Hematopoietic multipotent progenitor cell treated with erythropoietin and hydrocortisone succinate and interleukin-3 and kit ligand, for 17 days (in vitro differentiated cells): ENCODE measurements around the gene MYMK.

Experiments used
- DNase-seq: peaks from one replicate; pipeline ENCODE4 v3.0.0-alpha.2; 2015; ENCODE audit warnings: low spot score

Gene MYMK

DNA sequence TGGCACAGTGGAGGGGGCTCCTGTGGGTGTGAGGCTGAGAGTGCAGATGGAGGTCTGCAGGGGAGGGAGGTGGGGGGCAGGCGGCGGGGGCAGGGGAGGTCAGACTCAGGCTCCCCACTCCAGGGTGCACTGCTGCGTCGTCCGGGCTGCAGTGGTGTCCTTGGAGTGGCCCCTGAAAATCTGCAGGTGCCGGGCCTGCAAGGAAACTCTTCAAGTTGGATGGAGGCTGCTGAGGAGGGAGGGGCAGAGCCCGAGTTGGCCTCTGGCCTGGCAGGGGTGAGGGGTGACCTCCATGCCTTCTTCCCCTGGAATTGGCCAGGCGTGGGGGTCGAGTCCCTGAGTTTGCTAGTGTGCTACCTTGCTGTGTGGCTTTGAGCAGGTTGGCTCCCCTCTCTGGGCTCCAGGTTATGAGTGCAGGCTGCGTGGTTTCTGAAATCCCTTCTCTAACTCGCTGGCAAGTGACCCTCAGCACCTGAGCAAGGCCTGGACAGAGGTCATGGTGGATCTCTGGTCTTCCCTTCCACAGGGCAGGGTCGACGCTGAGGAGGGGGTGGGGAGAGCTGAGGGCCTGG lies 10.6 kb upstream of the MYMK start:
- DNase-seq = no peak

DNA sequence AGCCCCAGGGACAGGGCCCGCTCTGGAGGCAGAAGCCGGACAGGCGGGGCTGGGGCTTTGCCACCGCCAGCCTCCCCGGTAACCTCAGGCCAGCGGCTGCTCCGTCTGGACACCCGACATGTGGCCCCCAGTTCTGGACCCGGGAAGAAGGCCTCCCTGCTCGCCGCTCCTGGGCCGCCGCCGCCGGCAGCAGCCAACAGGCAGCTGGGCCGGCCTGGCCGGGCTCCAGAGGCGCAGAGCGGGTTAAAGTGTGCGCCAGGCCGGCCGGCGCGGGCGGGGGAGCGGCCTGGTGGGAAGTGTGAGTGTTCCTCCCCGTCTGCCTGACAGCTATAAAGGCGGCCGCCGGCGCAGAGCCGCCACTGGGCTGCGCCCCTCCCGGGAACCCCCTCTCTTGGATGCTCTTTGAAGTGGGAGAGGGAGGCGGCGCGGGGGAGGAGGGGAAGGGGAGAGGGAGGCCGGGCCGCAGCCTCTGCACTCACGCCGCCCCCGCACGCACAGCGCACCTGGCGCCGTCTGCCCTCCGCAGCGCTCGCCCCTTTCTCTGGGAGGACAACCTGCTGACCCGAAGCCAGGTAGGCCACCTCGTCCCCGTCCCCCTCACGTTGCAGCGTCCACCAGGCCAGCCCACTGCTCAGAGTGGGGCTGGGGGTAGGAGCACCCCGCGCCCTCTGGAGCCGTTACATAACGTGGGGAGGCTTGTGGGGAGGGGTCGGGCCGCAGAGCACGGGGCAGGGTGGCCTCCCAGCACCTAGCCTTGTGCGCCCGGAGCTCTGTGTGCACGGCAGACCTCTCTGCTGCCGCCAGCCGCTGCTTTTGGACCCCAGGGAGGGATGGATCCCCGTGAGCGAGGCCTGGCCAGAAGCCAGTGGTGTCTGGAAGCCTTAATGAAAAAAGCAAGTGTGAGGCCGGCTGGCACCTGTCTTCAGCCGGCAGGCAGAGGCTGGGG lies 9.9 kb upstream of the MYMK start, which contains the start of gene ADAMTSL2:
TSS of gene ADAMTSL2 (plus strand) at position 359 of the 946 bp plus-strand sequence. CDS start 2,009 bp downstream, outside the sequence.
- no peak for DNase-seq

DNA sequence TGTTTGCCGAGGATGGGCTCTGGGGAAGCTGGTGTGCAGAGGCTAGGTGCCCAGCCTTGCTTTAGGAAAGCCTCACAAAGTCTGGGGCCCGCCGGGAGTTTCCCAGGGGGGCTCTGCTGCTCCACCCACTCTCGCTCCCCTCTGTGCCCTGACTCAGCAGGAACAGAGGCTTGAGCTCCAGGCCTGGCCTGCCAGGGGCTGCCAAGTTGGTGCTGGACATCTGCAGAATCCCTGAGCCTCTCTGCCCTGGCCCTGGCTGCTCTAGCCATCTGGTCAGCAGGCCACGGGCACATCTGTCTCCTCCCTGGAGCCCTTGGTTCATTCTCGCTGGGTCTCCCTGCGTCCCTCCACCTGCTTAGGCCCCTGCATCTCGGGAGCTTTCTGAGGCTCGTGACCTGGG lies 9.1 kb upstream of the MYMK start:
- DNase-seq = no peak

DNA sequence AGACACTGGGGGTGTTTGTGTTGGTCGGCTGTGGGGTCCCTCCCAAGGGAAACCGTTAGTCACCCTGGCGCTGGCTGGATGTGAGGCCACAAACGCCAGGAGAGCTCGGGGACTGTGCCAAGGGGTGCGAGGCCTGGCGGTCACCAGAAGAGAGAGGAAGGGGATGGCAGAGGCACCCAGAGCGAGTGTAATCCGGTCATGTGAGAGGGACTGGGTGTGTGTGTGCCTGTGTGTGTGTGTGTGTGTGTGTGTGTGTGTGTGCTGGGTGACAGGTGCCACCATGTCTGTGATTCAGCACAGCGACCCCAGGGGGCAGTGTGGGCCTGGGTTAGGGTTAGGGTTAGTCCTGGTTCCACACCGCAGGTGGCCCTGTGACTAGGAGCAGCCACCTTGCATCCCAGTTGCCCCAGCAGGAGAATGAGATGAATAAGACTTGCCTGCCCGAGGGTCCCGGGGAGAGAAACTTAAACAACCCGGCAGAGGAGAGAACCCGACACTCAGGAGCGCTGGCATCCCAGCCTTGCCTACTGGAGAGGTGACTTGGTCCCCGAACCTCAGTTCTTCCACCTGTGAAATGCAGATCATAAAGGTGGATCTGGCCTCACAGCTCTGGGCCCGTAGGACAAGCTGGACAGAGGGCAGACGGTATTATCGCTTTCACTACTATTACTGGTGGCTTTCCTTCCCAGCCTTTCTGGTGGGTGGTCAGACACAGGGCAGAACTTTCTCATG lies 8.3 kb upstream of the MYMK start:
- peak; percentile 15 for DNase-seq

DNA sequence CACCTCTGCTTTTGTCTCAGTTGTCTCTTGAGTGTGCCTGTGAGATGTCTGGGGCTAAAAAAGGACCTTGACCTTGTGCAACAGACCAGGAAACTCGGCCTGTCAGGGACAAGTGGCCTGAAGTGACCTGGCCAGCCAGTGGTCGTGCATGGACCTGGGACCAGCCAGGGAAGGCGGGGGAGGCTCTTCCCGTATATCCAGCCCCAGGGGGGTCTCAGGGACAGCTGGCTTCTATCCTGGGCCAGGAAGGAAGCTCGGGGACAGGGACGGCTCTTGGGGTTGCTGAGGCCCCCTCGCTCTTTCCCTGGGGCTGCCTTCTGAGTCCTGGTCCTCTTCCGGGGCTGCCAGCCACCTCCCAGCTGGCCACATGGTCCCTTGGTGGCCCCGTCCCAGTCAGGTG lies 6.5 kb upstream of the MYMK start:
- no peak for DNase-seq

DNA sequence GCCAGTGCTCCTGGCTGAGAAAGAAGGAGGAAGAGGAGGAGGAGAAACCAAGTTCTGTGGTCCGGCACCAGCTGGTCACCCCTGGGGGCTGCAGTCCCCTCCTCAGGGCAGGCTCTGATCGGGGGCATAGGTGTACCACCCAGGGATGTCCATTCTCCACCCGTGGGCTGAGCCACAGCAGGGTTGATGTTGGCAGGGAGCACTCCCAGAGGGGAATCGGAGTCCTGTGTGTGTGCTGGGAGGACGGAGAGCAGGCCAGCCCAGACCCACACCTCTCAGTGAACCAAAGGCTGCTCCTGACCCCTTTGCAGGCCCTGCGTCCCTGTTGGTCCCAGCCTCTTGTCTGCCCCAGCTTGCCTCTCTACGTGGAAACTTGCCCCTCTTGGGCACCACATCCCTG lies 5.1 kb upstream of the MYMK start:
- DNase-seq = no peak

DNA sequence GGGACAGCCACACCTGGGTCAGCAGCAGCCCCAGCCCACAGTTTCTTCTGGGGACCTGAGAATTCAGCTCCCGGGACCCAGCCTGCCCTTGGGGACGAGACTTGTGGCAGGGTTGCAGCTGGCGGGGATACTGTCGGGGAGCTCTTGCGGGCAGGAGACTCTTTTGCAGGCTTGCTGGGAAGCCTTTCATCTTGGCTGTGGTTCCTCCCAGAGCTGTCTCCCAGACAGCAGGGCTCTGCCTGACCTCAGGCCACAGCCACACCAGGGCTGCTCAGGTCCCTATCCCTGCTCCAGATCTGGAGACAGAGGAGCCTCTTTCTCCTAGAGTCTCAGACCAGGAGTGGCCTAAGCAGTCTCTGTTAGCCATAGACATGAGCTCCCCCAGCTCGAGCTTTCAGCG lies 4.7 kb upstream of the MYMK start:
- DNase-seq = no peak

DNA sequence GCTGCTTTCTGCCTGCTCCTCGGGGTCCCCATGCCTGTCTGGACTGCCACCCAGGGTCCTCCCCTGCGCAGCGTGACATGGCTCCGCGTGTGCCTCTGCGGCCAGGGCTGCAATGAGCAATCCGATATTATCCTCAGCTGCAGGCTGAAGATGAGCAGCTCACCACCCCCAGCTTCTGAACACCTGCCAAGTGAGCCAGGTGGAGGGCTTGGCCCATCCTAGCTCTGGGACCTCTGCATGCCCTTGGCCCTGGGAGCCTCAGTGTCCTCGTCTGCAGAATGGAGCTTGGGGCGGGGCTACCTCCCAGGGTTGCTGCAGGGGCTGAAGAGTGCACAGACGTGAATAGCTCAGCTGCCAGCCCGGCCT lies 4.1 kb upstream of the MYMK start:
- no peak for DNase-seq

DNA sequence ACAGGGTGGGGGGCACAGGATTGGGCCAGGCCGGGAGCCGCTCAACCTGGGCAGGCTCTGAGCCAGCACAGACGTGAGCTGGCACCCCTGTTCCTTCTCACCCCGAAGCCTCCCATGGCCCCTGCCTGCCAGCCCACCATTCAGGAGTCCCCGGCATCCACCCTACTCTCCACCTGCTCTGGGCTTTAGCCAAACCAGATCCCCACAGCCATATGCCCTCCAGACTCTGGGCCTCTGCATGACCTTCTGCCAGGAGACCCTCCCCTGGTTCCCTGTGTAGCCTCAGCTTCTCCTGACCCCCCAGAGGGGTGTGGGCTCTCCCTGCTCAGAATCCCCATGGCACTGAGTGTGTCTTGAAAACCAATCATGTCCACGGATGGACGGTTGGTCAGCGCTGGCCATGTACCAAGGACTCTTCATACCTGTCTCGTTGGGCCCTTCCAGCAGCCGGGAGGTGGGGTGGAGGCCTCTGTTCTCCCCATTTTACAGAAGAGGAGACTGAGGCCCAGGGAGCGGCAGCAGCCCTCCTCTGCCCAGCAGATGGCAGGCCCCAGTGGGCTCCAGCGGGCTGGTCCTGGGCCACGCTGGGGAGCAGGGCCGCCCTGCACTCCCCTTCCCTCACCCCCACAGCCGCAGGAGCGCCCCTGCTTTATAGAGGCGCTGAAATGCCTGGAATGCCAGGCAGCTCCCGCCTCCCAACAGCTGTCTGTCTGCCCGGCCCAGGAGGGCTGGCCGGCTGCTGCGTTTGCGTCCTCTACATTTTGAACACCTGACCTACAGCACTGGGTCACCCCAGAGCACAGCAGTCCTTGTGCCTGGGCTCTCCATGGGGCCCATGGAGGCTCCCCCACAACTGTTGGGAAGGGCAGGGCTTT lies 3.5 kb upstream of the MYMK start:
- no peak for DNase-seq

DNA sequence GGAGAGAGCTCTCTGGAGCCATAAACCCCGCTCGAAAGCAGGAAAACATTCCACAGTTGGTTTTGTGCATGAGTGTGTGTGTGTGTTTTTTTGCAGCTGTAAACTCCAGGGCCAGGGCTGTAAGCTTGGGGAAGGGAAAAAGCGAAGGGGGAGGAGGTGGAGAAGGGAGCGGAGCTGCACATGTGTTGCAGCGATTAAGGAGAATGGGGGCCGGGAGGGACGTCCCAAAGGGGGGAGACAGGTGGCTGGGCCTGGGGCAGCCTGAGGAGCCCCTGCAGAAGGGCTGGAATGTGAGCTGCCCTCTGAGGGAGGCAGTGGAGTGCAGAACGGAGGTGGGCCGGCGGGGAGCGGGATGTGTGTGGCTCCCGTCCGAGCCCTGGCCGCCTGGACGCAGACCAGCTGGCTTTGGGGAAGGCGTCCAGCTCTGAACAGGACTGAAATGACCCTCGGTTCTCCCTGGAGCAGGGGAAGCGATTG lies 2.7 kb upstream of the MYMK start:
- no peak for DNase-seq

DNA sequence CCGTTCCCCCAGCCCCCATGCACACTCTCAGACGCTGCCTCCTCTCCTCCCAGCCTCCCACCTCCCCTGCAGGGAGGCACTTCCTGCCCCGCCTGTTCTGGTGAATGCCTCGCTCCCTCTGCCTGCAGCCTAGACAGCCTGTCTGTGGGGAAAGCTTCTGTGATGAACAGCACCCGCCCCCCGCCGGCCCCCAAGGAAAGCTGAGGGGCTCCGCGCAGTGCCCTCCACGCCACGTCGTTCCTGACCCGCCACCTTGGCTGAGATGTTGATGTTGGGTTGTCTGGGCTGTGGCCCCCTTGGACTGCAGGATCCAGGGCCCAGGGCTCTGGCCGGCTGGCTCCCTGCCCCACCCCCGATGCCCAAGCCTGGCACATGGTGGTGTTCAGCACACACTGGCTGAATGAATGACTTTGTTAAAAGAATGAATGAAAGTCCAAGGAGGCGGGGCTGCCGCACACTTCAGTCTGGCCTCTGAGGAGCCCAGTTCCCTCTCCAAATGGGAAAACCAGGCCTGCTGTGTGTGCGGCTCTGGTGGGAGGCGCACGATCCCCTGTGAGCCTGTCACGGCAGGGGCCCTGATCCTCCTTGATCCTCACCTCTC lies 2.1 kb upstream of the MYMK start:
- no peak for DNase-seq

DNA sequence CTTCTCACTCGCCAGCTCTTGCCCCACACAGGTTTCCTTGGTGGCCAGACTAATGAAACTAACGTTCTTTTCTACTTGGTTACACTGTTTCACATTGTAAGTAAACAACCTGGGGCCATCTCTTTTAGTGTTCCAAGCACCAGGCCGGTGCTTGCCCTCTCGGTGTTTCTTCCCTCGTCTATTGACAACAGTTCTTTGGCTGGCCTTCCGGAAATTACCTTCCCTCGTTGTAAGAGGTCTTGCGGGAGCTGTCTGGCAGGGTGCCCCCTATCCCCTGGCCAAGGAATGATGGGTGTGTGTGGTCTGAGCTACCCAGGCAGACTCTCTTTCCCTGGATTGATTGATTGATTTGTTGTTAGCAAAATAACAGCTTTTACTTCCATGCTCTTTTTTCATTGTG lies 918 bp upstream of the MYMK start:
- no peak for DNase-seq

DNA sequence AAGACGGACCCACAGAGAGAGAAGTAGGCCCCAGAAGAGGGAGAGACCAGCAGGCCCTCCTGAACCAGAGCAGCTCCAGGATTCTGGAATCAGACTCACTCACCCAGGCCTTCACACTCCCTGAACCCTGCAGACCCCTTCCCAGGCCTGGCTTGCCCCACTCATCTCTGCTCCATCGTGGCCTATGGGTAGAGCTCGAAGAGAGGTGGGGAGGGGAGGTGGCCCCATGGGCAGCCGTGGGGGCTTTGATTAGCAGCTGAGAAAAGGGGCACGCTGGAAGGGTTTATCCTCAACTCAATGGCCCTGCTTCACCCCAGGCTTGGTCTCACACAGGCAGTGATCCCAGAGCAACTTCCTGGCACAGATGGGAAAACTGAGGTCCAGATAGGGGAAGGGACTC lies 613 bp downstream of the MYMK start:
- no peak for DNase-seq

DNA sequence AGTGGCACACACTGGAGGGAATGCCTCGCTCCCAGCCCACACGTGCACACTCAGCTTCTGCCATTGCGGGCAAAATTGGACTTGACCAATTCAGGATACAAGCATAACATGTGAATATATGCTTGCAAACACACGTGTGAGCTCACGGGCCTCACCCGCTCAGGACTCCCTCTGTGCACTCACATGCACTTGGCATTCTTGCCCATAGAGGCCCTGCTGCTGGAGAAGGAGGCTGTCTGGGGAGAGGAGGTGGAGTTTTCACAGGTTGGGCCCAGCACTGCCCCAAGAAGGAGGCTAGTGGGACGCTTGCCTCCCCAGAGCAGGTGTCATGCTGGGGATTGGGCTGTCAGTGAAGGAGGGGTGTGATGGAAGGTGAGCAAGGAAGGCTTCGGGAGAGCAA lies 1.7 kb downstream of the MYMK start:
- DNase-seq = no peak

DNA sequence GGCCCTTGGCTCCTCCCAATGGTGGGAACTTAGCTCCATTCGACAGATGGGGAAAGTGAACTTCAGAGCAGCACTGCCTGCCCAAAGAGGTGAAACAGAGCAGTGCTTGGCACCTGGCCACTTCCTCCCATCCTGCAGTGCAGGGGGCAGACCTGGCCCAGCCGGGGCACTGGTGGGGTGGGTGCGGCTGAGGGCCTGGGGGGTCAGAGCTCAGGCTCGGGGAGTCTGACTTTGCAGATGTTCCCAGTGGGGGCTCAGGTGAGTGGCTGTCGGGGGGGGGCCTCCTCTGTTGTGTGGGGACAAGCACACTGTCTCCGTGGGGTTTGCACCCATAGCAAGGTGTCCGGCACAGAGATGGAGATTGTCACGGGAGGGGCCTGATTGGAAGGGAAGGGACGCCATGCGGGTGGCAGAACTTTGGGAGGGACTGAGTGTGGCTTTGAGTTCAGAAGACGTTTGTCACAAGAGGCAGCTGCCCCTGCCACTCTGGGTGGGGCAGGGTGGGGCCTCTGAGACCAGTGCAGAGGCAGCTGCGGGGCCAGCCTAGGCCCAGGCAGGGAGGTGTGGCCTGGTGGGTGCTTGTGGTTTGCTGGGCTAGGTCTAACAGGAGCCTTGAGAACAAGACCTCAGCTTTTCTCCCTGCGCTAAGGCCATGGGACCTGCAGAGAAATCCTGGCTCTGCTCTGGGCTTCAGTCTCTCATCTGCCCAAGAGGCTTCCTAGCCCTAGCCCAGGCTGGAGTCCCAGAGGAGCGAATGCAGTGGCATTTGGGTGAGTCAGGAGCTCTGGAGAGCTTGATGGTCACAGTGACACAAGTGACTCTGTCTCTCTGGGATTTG lies 2.5 kb downstream of the MYMK start:
- DNase-seq = peak; percentile 62

DNA sequence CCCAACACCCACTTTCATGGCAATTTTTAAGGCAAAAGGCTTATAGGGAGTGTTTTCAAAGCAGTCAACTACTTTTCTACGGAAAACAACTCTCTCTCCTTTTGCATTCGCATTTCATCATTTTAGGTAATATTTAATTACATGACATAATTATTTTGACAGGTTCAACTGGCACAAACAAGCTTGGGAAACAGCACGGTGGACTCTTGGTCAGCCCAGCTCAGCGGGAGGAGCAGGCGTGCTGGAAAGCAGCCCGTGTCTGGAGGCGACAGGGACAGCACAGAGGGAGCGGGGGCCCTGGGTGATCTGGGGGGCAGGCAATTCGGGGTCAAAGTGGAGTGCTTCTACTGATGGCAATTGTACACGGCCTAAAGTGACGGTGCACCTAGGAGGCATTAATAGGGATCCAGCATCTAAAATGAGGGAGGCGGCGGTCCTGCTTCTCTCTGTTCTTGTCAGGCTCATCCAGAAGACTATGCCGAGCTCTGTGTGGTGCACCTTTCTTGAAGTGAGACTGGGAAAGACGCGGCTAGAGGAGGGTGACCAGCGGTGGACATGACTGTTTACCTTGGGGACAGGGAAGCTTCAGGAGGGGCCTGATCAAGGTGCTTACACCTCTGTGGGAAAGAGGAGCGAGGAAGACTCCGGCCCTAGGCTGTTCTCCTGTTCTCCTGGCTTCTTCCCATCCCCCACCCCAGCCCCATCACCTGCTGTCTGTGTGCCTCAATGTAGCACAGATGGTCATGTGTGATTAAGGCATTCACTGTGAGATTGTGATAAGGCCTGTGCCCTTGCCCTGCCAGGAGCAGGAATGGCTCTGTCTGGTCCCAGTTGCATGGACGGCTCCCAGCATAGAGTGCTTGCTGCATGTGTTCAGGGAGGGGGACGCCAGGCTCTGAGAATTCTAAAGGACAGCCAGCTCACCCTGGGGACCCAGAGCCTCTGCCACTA lies 3.4 kb downstream of the MYMK start:
- DNase-seq = peak; percentile 31

DNA sequence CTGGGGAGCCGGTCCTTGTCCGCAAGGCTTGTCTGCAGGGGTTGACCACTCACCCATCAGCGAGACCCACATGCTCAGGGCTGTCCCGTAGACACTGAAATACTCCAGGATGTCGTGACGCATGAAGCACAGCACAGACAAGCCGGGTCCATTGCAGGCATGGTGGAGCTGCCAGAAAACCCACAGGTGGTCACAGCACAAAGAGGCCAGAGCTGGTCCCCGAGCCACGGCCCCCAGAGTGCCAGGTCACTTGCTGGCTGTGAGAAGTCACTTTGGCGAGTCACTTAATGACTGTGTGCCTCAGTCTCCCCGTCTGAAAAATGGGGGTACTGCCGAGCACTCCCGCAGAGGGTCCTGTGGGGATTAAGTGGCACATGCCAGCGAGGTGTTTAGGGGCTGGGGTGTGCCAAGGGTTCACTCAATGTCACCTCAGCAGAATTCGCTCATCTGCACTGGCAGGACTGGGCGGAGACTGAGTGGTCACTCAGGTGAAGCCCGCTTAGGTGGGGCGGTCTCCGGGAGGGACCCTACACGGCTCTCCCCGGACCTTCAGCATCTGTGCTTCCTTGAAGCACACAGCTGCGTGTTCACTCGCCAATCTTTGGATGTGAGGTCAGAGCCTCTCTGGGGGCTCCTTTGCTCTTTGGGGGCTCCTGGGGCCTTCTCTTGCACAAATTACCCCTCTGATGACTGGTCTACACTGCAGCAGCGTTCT lies 4.5 kb downstream of the MYMK start:
- no peak for DNase-seq

DNA sequence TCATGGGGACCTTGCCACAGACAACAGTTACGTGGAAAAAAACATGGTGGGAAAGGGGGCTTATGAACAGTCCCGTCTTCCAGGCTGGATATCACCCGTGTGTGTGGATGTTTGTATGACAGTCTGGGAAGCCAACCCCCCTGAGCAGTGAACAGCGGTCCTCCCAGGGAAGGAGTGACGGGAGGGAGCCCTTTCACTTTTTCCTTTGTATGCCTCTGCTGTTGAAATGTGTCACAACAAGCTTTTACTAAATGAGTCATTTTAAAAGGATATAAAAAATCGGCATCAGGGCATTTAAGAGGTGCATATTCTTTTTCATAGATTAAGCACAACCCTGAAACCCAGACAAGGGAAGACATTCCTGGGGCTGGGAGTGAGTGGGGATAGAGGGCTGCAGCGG lies 5.1 kb downstream of the MYMK start:
- DNase-seq = no peak
